ENCODE measurements around the gene PIK3C2B. TPM values are rescaled to one million over a fixed set of nuclear protein-coding genes. Genes with fewer than 3 reads are reported as not detected.

The PIK3C2B gene
- total and polyA plus RNA-seq, 2 of the 8 experiments (the other 6 are each of a cell fraction or from before 2014, with no cell fraction given) = 20.4 to 36.7 TPM

GRCh38 chr1:204462229-204462561, 32.4 kb downstream of the PIK3C2B start:
- Histone ChIP-seq H4K91ac (replicated peaks; ENCODE audit: insufficient read length, low read length) (no peak overlapping the region), H2BK5ac (ENCODE audit: low read depth, low read length) (no peak overlapping the region), H2BK15ac (ENCODE audit: low read length) (no peak overlapping the region), H3K4me1 (replicated peaks in 1 of 4; ENCODE audit: control insufficient read depth in 3 of 4, insufficient read depth in 4 of 4, low read length in 3 of 4) (peaks cover 0 to 7% (median 4%) of the 10 kb centered on the region in 4 experiments; a peak in 4 of 7 replicates), H3K23me2 (ENCODE audit: low read depth, low read length) (no peaks in the 10 kb centered on the region), H4K20me1 (replicated peaks in 1 of 2; ENCODE audit: control insufficient read depth in 1 of 2, insufficient read depth in 2 of 2, low read length in 2 of 2) (no peaks in the 10 kb centered on the region), H3K18ac (ENCODE audit: extremely low read depth, low read length) (no peak overlapping the region), H2AFZ (ENCODE audit: low read length) (no peak overlapping the region), H3K27me3 (replicated peaks in 1 of 4; ENCODE audit: control insufficient read depth in 3 of 4, extremely low read depth in 1 of 4, insufficient read depth in 3 of 4, low read length in 3 of 4) (no peaks in the 10 kb centered on the region), H3K23ac (ENCODE audit: insufficient read length) (no peak overlapping the region), H3K4me3 (ENCODE audit: extremely low read depth in 1 of 4, insufficient read depth in 2 of 4, low read depth in 3 of 4, low read length in 4 of 4) (no peak overlapping the region), H2BK20ac (ENCODE audit: low read length) (no peak overlapping the region), H3K4ac (replicated peaks; ENCODE audit: insufficient read length, low read depth, low read length) (no peak overlapping the region), H3K14ac (ENCODE audit: insufficient read length) (no peak overlapping the region), H3K9ac (replicated peaks in 1 of 4; ENCODE audit: extremely low read depth in 1 of 4, low read depth in 3 of 4, low read length in 3 of 4) (no peak overlapping the region), H3K36me3 (ENCODE audit: control insufficient read depth in 2 of 4, insufficient read depth in 4 of 4, low read length in 3 of 4) (peaks cover 0 to 12% (median 4%) of the 10 kb centered on the region in 4 experiments; a peak in 5 of 8 replicates), H3K79me2 (ENCODE audit: control insufficient read depth in 1 of 2, insufficient read depth in 2 of 2, low read length in 2 of 2) (no peaks in the 10 kb centered on the region), H3K9me3 (ENCODE audit: insufficient read depth in 2 of 2, low read depth in 1 of 2, low read length in 1 of 2) (no peaks in the 10 kb centered on the region), H4K5ac (ENCODE audit: insufficient read length, low read depth, low read length) (no peak overlapping the region), H2BK120ac (replicated peaks; ENCODE audit: low read depth, low read length) (no peak overlapping the region), H3K4me2 (ENCODE audit: insufficient read depth in 1 of 2, low read depth in 2 of 2, low read length in 2 of 2) (no peak overlapping the region), H2AK5ac (ENCODE audit: low read depth, low read length) (no peak overlapping the region), H3K56ac (replicated peaks; ENCODE audit: insufficient read length, low read depth, low read length) (no peak overlapping the region), H2BK12ac (ENCODE audit: low read depth, low read length) (no peak overlapping the region), H4K8ac (ENCODE audit: extremely low read depth, insufficient read depth, low read length) (no peak overlapping the region), H3K27ac (ENCODE audit: low read depth, low read length) (no peak overlapping the region), H3K79me1 (ENCODE audit: low read depth, low read length) (0 out of 2 replicates have a peak, but pooled peaks cover 2% of the 10 kb centered on the region)
- 95% methylated on average over 4 of the region's 4 CpGs; no CpG with 5 or more reads in 1 of the 2 experiments for WGBS, 2 experiments (ENCODE audit: extremely low coverage in 1 of 2, insufficient coverage in 1 of 2, insufficient read length in 1 of 2, insufficient replicate concordance in 2 of 2, low coverage in 1 of 2, low lambda C conversion rate in 2 of 2, missing lambda C conversion rate in 1 of 2)
- FAIRE-seq (no peak), DNase-seq (ENCODE audit: low read depth in 1 of 2, low spot score in 2 of 2) (no peak)
- ChIA-PET CTCF (ENCODE audit: partially characterized antibody) (interaction anchor here (2.3 to 47.3 kb wide), 3 partner anchors 14 to 34 kb away, joined by 13 to 2124 read pairs (median 111); partner anchors contain the start of genes MDM4 and PIK3C2B), POLR2A (ENCODE audit: partially characterized antibody) (no interaction called here)
- TF ChIP-seq BACH1 (IDR thresholded peaks at IDR 0.05; ENCODE audit: low read length) = no peak
- TF ChIP-seq ZNF274 (IDR thresholded peaks at IDR 0.05; ENCODE audit: borderline replicate concordance, extremely low read depth, low read length) = no peak
- no peak for TF ChIP-seq CHD2 (IDR thresholded peaks at IDR 0.05; ENCODE audit: low read length)
- no peak for TF ChIP-seq MAX (IDR thresholded peaks at IDR 0.05)
- no peak for TF ChIP-seq RAD21 (IDR thresholded peaks at IDR 0.05 in 1 of 2, conservative IDR thresholded peaks at IDR 0.05 in 1 of 2; ENCODE audit: low read depth in 2 of 2, low read length in 2 of 2)
- TF ChIP-seq TEAD4 (IDR thresholded peaks at IDR 0.05; ENCODE audit: low read depth, low read length) = no peak
- no peak for TF ChIP-seq CBX5 (IDR thresholded peaks at IDR 0.05; ENCODE audit: low read depth, low read length)
- TF ChIP-seq YY1 (IDR thresholded peaks at IDR 0.05; ENCODE audit: low read depth, low read length) = no peak
- no peak for TF ChIP-seq ASH2L (IDR thresholded peaks at IDR 0.05; ENCODE audit: low read length)
- TF ChIP-seq USF2 (IDR thresholded peaks at IDR 0.05; ENCODE audit: low read length) = no peak
- TF ChIP-seq CHD1 (IDR thresholded peaks at IDR 0.05; ENCODE audit: low read depth, low read length) = no peak
- TF ChIP-seq PHF8 (conservative IDR thresholded peaks at IDR 0.05; ENCODE audit: low read depth, low read length) = no peak
